HUDEP-2 (cell line): ENCODE data around the gene ESPNL.

Experiments
- DNase-seq, 76 experiments: peaks; one replicate each; lab custom pipeline; 2025; ENCODE audit not compliant: unreplicated experiment in 76 of 76; lab: John Stamatoyannopoulos, UW

The ESPNL gene

DNA sequence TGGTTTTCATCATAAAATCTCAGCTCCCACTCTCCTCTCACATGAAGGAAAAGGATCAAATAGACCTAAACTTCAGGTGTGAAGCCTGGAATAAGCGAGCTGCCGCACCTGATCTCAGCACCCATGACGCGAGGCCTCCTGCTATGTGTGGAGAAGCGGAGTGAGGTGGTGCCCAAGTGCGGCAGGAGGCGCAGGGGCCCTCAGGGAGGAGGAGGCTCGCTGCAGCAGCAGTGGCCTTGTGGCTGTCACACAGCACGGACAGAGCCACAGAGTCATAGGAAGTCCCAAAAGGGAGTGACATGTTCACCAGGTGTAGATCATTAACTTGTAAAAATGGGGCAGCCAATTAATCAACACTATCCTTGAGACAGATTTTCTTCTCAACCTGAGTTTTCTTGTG, 30.3 kb upstream of the ESPNL start:
- DNase-seq = no peak

DNA sequence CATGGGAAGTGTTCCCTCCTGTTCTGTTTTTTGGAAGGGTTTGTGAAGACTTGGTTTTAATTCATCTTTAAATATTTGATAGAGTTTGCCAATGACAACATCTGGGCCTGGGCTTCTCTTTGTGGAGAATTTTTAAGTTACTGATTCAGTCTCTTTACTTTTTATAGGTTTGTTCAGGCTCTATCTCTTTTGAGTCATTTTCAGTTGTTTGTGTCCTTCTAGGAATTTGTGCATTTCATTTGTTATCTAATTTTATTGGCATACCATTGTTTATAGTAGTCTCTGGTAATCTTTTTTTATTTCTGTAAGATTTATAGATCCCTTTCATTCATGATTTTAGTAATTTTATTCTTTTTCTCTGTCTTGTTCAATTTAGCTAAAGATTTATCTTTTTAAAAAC, 24.7 kb upstream of the ESPNL start:
- DNase-seq = no peak

DNA sequence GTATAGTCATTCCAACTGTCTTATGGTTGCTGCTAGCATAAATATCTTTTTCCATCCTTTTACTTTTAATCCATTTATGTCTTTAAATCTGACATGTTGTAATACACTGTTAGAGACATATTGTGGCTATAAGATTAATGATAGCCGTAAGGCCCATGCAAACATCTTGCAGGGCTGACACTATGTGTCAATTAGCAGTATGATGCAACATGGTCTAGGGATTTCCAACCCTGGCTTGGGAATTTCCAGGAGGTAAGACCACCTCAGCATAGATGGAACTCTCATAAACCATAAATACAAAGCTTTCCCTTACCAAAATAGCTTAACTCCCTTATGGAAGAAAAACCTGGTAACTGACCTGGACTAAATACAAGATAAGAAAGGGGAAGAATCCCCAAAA, 22.8 kb upstream of the ESPNL start:
- no peak for DNase-seq

DNA sequence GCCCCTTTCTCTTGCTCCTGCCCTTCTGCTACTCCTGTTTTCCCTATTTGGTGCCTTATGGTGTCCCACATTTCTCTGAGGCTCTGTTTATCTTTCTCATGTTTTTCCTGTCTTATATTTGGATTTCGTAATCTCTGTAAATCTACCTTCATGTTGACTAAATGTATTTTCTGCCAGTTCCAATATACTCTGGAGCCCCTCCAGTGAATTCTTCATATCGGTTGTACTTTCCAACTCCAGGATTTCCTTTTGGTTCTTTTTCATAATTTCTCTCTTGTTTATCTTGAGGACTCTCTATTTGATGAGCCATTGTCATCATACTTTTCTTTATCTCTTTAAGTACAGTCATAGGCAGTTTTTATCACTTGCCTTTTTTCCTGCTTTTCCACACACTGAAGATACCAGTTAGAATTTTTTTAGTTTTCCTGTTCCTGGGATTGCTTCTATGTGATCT, 20.2 kb upstream of the ESPNL start:
- DNase-seq = no peak

DNA sequence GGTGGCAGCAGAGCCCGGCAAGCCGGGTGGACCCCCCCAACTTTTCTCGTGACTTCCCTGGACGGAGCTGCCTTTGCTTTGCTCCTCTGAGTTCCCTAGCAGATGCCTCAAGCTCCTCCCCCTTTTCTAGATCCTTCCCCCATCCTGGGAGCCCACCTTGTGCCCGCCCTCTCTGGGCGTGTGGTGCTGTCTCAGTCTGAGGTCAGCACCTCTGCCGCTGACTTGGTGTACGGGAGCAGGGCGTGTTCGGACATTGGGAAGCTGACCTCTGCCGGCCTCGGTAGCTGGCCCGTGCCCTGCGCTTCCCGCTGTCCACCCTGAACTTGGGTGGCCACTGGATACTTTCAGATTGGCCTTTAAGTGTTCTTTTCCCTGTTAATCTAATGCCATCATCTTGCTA, 19.6 kb upstream of the ESPNL start:
- no peak for DNase-seq

DNA sequence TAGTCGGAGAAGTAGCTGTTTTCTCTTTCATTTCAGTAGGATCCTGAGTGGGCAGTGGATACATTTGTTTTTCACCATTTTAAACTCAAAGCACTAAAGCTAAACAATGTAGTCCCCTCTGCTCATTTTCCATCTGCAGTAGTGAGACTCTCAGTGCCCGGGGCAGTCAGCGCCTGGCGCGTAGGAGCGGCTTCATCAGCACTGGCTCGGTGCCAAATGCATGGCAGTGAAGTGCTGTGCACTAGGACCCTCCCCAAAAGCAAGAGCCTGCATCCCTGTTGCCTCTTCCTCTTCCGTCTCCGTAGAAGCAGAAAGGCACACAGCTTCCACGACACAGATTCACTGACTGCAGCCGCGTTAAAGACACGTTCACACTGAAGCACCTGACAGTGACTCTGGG, 19.0 kb upstream of the ESPNL start:
- DNase-seq = no peak

DNA sequence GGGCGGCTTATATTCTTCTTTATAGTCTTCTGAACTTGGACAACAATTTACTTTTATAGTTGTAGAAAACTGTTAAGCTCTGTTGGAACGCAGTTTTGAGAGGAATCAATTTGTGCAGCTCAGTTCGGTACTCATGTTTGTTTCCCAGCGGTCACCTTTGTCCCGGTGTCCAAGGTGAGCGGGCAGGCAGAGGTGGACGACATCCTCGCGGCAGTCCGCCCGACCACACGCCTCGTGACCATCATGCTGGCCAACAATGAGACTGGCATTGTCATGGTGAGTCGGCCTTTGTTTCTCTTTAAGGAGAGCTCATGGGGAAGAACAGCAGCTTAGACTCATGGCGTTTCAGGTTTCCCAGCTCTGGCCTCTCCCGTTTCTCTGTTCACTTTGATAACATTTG, 18.6 kb upstream of the ESPNL start:
- no peak for DNase-seq

DNA sequence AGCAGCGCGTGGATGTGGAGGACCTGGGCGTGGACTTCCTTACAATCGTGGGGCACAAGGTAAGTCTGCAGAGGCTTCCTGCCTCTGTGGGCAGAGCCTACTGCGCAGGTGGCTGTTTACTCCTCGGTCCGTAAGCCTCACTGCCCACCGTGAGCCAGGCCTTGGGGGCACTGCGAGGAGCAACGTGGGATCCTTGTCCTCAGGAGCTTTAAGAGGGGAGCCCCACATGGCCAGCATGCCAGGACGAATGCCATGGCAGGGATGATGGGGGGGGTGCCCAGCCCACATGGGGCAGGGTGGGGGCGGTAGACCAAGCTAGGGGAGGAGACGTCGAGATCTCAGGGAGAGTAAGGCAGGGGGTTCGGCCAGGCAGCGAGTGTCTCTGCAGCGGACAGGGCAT, 18.0 kb upstream of the ESPNL start:
- DNase-seq = no peak

DNA sequence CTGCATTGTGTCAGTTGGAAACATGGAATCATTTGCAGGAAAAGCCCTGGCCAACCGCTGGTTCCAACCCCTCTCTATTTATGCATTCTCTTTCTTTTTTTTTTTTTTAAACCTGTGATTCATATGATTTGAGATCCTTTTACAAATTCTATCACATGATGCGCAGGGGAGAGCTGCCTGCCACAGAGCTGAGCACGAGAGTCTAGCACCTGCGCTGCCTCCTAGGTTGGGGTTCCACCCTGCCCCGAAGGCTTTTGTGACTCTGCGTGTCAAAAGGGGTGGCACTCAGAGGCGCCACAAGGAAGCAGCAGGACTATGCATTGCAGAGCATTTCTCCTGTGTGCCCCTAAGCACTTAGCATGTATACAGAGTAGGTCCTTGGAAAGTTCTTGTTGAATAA, 17.3 kb upstream of the ESPNL start:
- no peak for DNase-seq

DNA sequence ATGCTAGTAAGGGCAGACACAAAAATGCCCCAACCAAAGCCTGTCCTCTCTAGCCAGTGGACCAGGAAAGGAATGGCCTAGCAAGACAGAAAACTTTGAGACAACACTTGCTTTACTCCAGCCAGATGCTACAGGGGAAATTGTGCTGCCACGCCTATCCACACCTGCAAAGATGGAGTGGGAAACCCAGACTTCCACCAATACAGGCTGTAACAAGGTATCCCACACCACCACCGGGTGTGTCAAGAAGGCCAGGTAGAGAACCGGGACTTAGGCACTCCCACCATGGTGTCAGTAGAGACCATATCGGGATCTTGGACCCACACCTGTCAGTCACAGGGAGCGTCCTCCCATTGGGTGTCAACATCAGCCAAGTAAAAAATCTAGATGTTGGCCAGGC, 16.2 kb upstream of the ESPNL start:
- DNase-seq = no peak

DNA sequence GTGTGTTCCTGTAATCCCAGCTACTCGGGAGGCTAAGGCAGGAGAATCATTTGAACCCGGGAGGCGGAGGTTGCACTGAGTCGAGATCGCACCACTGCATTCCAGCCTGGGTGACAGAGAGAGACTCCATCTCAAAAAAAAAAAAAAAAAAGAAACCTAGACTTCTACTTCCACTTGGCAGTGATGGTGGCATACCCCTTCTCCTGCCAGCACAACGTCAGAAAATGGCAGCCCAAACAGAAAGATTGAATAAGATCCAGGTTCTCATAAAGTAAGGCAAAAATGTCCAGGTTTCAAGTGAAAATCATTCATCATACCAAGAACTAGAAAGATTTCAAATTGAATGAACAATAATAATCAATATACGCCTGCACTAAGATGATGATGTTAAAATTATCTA, 15.4 kb upstream of the ESPNL start:
- no peak for DNase-seq

DNA sequence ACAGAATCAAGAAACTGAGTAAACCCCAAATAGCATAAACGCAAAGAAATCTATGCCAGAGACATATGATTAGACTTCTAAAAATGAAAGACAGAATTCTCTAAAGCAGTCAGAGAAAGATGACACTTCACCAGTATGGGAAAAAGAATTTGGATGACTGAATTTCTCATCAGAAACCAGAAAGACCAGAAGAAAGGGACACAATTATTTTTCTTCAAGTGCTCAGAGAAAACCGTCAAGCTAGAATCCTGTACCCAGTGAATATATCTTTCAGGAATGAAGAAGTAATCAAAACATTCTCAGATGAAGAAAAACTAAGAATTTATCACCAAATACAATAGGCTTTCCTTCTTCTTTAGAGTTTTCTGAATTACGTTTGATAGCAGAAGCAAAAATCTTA, 14.2 kb upstream of the ESPNL start:
- no peak for DNase-seq

DNA sequence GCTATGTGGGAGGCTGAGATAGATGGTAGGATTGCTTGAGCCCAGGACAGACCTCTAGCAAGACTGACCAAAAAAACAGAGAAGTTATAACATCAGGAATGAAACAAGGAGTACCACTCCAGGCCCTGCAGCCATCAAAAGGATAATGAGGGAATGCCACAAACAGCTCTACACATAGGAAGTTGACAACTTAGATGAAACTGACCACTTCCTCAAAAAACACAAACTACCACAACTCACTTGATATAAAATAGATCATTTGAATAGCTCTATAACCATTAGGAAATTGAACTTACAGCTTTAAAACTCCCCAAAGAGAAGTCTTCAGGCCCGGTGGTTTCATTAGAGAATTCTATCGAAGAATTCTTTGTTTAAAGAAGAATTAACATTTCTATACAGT, 12.9 kb upstream of the ESPNL start:
- no peak for DNase-seq

DNA sequence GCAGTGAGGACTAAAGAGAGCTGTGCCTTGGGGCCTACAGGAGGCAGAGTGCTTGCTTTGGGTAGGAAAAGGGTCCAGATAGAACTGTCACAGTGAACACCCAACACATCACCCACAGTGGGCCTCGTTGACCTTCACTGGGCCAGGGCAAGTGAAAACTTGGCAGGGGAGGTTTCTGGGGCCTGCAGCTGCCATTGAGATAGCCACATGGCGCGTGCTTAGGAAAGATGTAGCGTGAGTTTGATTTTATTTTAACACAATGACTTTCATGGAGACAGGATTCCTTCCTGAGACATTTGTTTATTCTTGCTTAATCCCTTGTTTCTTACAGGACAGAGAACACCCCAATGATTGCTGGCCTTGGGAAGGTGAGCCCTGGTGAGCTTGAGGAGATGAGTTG, 9.3 kb upstream of the ESPNL start:
- DNase-seq = no peak

DNA sequence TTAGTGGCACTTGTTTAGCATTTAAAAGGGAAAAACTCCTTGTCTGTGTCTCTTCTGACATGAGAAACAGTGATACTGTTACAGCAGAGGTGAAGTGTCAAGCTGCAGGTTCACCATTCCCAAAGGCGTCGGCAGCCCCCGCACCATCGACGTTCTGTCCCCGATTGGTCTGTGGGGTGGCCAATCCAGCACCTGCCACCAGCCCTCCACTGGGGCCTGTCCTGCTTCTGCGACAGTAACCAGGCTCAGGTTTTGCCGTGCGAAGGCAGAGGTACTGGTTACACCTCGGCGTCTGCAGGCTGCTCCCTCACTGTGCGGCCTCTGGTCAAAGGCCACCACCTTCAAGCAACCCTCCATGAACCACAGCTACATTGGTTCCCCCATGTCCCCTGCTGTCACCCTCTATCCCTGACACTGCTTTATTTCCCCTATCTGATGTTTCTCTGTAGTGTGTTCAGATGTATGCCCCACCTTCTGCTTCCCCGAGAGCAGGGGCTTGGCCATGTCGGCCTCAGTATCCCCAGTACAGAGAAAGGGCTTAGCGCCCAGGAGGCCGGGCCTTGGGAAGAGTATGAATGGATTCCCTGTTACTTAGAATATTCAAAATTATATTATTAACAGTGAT, 8.6 kb upstream of the ESPNL start:
- no peak for DNase-seq

DNA sequence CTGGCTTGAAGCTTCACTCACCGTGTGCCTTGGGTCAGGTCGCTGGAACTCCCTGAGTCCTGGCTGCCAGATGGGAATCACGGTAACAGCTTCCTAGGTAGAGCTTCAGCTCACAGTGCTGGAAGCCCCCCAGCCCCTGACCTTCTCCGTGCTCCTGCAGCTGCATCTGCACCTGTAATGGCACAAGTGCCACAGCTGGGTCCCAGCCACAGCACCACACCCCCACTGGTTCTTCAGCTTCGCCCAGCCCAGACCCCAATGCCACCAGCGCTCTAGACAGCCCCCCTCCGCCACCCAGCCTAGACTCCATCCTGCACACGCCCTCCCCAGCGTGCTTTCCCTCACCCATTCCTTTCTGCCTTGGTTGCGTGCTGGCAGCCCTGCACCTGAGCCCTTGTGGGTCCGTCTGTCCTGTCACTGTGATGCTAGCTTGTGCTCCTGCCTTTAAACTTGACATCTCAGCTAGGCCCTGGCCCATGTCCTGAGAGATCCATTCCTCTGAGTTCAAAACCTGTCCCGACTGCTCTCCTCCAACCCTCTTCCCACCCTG, 7.6 kb upstream of the ESPNL start:
- no peak for DNase-seq

DNA sequence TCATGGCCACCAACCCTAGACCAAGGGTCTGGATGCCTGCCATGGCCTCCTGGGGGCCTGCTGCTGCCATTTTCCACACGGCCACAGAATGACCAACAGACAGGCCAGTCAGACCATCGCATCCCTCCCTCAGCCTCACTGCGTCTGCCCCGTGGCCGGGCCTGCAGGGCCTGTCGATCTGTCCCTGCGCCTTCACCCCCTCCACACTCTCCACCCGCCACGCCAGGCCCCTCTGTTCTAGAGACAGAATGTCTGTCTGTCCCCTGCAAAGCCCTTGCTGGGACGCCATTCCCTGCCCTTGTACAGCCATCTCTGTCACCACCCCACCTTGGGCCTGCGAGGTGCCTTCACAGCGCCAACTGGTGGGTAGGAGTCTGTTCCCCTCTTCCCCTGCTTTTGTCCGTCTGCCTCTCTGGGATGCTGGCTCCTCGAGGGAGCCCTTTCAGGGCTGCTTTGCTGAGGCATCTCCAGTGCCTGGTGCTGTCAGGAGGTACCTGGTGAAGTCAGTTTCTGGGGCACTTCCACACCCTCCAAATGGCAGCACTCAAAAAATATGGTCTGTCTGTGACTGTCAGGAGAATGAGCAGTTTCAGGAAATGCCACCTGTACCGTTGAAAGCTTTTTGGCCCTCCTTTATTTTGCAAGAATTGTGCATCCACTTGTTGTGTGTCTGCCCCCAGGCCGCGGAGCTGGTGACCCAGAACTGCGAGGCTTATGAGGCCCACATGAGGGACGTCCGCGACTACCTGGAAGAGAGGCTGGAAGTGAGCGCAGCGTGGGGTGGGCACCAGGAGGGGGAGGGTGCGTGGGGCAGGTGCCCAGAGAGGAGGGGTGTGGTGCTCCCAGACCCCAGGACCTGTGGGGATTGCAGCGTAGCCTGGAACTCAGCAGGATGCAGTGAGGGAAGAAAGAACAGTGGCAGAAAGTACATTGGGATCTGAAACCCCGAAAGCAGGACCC, 6.7 kb upstream of the ESPNL start:
- DNase-seq = no peak

DNA sequence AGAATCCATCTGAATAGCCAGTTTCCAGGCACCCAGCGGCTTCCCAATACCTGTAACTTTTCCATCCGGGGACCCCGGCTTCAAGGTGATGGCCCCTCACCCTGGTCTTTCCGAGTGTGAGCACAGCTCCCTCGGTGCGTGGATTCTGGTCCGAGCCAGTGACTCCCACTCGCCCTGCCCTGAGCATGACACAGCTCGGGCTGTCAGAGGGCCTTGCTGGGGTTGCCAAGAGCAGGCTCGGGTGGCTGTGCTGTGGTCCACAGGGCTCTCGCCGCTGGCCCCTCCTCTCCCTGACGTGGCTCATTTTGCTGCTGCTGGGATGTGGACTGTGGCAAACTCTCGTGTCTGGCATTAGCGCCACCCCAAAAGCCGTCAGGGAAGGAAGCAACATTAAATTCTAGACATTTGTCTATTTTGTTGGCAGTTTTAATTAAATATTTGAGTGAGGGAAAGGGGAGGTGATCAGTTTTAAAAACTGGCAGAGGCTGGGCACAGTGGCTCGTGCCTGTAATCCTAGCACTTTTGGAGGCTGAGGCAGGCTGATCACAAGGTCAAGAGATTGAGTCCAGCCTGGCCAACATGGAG, 5.6 kb upstream of the ESPNL start:
- DNase-seq = no peak

DNA sequence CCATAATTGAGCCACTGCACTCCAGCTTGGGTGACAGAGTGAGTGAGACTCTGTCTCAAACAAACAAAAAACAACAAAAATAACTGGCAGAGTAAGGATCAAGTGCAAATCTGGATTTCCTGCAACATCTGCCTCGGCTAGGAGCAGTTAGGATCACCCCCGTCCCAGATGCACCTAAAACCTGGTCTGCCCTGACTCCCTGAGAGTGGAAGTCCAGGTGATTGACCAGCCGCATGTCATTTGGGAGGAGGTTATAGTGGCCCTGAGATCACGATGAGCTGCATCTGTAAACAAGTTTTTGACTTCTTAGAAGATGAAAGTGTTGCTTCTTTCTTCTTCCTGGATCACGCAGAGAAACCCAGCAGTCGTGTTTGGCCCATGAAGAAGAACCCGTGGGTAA, 5.0 kb upstream of the ESPNL start:
- DNase-seq = no peak

DNA sequence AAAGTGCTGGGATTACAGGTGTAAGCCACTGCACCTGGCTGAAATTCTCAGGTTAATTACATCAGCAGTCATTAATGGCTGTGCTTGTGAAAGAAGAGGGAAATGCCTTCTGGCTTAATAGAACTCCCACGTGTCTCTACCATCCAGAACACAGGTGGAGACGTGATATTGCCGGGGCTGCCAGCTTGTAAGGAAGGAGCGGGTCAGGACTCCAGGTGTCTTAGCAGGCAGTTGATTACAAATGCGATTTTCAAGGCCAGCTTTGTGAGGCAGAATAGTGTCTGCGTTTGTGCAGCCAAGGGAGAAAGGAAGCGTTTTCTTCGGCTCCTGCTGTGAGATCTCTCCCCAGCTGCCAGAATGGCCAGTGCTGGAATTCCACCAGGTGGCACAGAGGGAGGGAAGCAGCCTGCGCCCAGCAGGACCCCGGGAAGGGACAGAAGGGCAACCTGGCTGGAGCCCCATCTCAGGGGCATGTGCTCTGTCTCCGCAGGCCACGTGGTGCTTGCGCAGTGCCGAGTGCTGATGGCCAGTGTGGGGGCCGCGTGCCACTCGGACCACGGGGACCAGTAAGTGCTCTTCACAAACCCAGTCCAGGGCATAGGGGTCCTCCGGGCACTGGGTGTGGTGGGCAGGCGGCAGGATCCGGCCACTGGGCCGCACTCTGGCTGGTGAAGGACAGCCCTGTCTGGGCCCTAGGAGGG, 3.7 kb upstream of the ESPNL start:
- DNase-seq = no peak
